Panc1 (cell line): Measurements from ENCODE around the gene FANCC.

Experiments used
- CTCF ChIP-seq: fragments of 450-650 bp; IDR thresholded peaks from 2 replicates; pipeline ENCODE4 v1.5.1; 2017; ENCODE audit warnings: mild to moderate bottlenecking
- TCF7L2 ChIP-seq: IDR thresholded peaks from 2 replicates; pipeline ENCODE4 v1.6.1; 2011; ENCODE audit warnings: mild to moderate bottlenecking, low read depth, low read length, inconsistent platforms

GRCh38 chr9:95065224-95065623, 252.3 kb downstream of the FANCC start:
- TF ChIP-seq CTCF = no peak
- TF ChIP-seq TCF7L2 = no peak
